K562 (cell line): Measurements from ENCODE around the gene CPB1.

Source experiments
- CBX5 ChIP-seq: IDR thresholded peaks from 2 replicates; pipeline ENCODE4 v1.6.1; 2014; ENCODE audit warnings: low read depth, borderline replicate concordance
- CHD1 ChIP-seq: fragments of 200-600 bp; sonication (generic); IDR thresholded peaks from one replicate; pipeline ENCODE4 v1.6.1; 2012; ENCODE audit warnings: mild to moderate bottlenecking, moderate library complexity, low read length, inconsistent platforms
- CTCF ChIP-seq, 3 experiments: IDR thresholded peaks in 2 of 3; conservative IDR thresholded peaks in 1 of 3; 2 replicates each; pipeline ENCODE4 v1.5.1; 2011 to 2012; ENCODE audit warnings: low read length in 3 of 3, mild to moderate bottlenecking in 3 of 3, control low read depth in 2 of 3, improper control_type of control experiment in 1 of 3, inconsistent platforms in 1 of 3, low read depth in 1 of 3, mixed read lengths in 1 of 3, moderate library complexity in 1 of 3; ENCODE audit not compliant: insufficient read depth in 2 of 3
- E2F3 ChIP-seq: fragments of 250-450 bp; sonication (Bioruptor Pico); IDR thresholded peaks from 2 replicates; pipeline ENCODE4 v1.4.0; 2020; ENCODE audit warnings: mild to moderate bottlenecking
- E2F4 ChIP-seq: sonication (generic); formaldehyde crosslinking; IDR thresholded peaks from 2 replicates; pipeline ENCODE4 v1.8.0; 2022; ENCODE audit warnings: mild to moderate bottlenecking, low read depth, missing genetic modification reagents
- POLR2A ChIP-seq: fragments of 450-650 bp; conservative IDR thresholded peaks from 2 replicates; pipeline ENCODE4 v1.6.1; 2016
- SPI1 ChIP-seq: IDR thresholded peaks from 2 replicates; pipeline ENCODE4 v1.6.1; 2011; ENCODE audit warnings: low read depth, low read length, control low read depth, borderline replicate concordance
- USF1 ChIP-seq: sonication (generic); formaldehyde crosslinking; IDR thresholded peaks from 2 replicates; pipeline ENCODE4 v1.9.0; 2022; ENCODE audit warnings: mild to moderate bottlenecking, missing genetic modification reagents
- ZNF184 ChIP-seq: sonication (generic); formaldehyde crosslinking; IDR thresholded peaks from 2 replicates; pipeline ENCODE4 v1.5.0; 2020; ENCODE audit warnings: missing genetic modification reagents

GRCh38 chr3:148873270-148873927, 45.8 kb downstream of the CPB1 start:
- TF ChIP-seq CBX5 (no peak), SPI1 (no peak), E2F4 (CRISPR knock-in tag) (no peak), E2F3 (CRISPR knock-in tag) (no peak), CTCF (IDR thresholded peaks at IDR 0.05 in 2 of 3, conservative IDR thresholded peaks at IDR 0.05 in 1 of 3; ENCODE audit: insufficient read depth in 2 of 3, low read depth in 1 of 3, low read length in 3 of 3) (no peak), ZNF184 (CRISPR knock-in tag) (no peak), POLR2A (no peak), USF1 (no peak), CHD1 (no peak)
